ENCODE results near the gene AFF2. TPM values are rescaled to one million over a fixed set of nuclear protein-coding genes. Genes with fewer than 3 reads are reported as not detected.

AFF2 gene
- total RNA-seq, 2 donors from 2014 or later: 0.13 to 0.42 TPM

- no peaks in the 10 kb centered on the region for H3K9me3 Mint-ChIP-seq
- H3K27me3 Mint-ChIP-seq: no peaks in the 10 kb centered on the region
- H3K27ac Mint-ChIP-seq: no peak overlapping the region
- H3K4me1 Mint-ChIP-seq: no peaks in the 10 kb centered on the region
- no peak for ATAC-seq (replicated peaks)
- H3K36me3 Mint-ChIP-seq (ENCODE audit: low read depth): no peaks in the 10 kb centered on the region
- no peak overlapping the region for H3K4me3 Mint-ChIP-seq
Measured at GRCh38 chrX:149022485-149022884, 522.1 kb downstream of the AFF2 start.

GRCh38 chrX:149032449-149032848, 532.0 kb downstream of the AFF2 start:
- no peaks in the 10 kb centered on the region for H3K36me3 Mint-ChIP-seq (ENCODE audit: low read depth)
- ATAC-seq (replicated peaks): no peak
- no peak overlapping the region for H3K27ac Mint-ChIP-seq
- no peaks in the 10 kb centered on the region for H3K4me1 Mint-ChIP-seq
- H3K27me3 Mint-ChIP-seq: no peaks in the 10 kb centered on the region
- H3K9me3 Mint-ChIP-seq: no peaks in the 10 kb centered on the region
- H3K4me3 Mint-ChIP-seq: no peak overlapping the region

- Mint-ChIP-seq H3K36me3 (ENCODE audit: low read depth) (no peaks in the 10 kb centered on the region), H3K9me3 (no peaks in the 10 kb centered on the region), H3K4me3 (no peak overlapping the region), H3K27me3 (no peaks in the 10 kb centered on the region), H3K4me1 (no peaks in the 10 kb centered on the region), H3K27ac (no peak overlapping the region)
- no peak for ATAC-seq (replicated peaks)
Measured at GRCh38 chrX:149036086-149036485, 535.7 kb downstream of the AFF2 start.

GRCh38 chrX:149037281-149037870, 537.0 kb downstream of the AFF2 start:
- ATAC-seq (replicated peaks): no peak
- H3K36me3 Mint-ChIP-seq (ENCODE audit: low read depth): no peaks in the 10 kb centered on the region
- H3K4me1 Mint-ChIP-seq: no peaks in the 10 kb centered on the region
- H3K9me3 Mint-ChIP-seq: no peaks in the 10 kb centered on the region
- no peak overlapping the region for H3K27ac Mint-ChIP-seq
- no peaks in the 10 kb centered on the region for H3K27me3 Mint-ChIP-seq
- no peak overlapping the region for H3K4me3 Mint-ChIP-seq

GRCh38 chrX:149039057-149039456, 538.6 kb downstream of the AFF2 start:
- Mint-ChIP-seq H3K9me3 (no peaks in the 10 kb centered on the region), H3K36me3 (ENCODE audit: low read depth) (no peaks in the 10 kb centered on the region), H3K27ac (no peak overlapping the region), H3K27me3 (no peaks in the 10 kb centered on the region), H3K4me3 (no peak overlapping the region), H3K4me1 (no peaks in the 10 kb centered on the region)
- ATAC-seq (replicated peaks): no peak

- Mint-ChIP-seq H3K4me3 (no peak overlapping the region), H3K27me3 (no peaks in the 10 kb centered on the region), H3K9me3 (no peaks in the 10 kb centered on the region), H3K4me1 (no peaks in the 10 kb centered on the region), H3K27ac (no peak overlapping the region), H3K36me3 (ENCODE audit: low read depth) (no peaks in the 10 kb centered on the region)
- no peak for ATAC-seq (replicated peaks)
Measured at GRCh38 chrX:149040873-149041535, 540.6 kb downstream of the AFF2 start.

- Mint-ChIP-seq H3K27ac (no peak overlapping the region), H3K4me1 (no peaks in the 10 kb centered on the region), H3K4me3 (no peak overlapping the region), H3K27me3 (no peaks in the 10 kb centered on the region), H3K9me3 (no peaks in the 10 kb centered on the region), H3K36me3 (ENCODE audit: low read depth) (no peaks in the 10 kb centered on the region)
- no peak for ATAC-seq (replicated peaks)
Measured at GRCh38 chrX:149043401-149043800, 543.0 kb downstream of the AFF2 start.

- Mint-ChIP-seq H3K27ac (no peak overlapping the region), H3K4me3 (no peak overlapping the region), H3K4me1 (no peaks in the 10 kb centered on the region), H3K9me3 (no peaks in the 10 kb centered on the region), H3K36me3 (ENCODE audit: low read depth) (no peaks in the 10 kb centered on the region), H3K27me3 (no peaks in the 10 kb centered on the region)
- no peak for ATAC-seq (replicated peaks)
Measured at GRCh38 chrX:149044471-149044870, 544.1 kb downstream of the AFF2 start.

- no peaks in the 10 kb centered on the region for H3K4me1 Mint-ChIP-seq
- no peaks in the 10 kb centered on the region for H3K27me3 Mint-ChIP-seq
- ATAC-seq (replicated peaks): no peak
- H3K36me3 Mint-ChIP-seq (ENCODE audit: low read depth): no peaks in the 10 kb centered on the region
- no peak overlapping the region for H3K4me3 Mint-ChIP-seq
- H3K9me3 Mint-ChIP-seq: no peaks in the 10 kb centered on the region
- H3K27ac Mint-ChIP-seq: no peak overlapping the region
Measured at GRCh38 chrX:149045645-149046210, 545.3 kb downstream of the AFF2 start.

All from activated T-helper 17 cell treated with anti-CD3 and anti-CD28 coated beads, Interleukin-2, amount 50 U/mL, for 72 hours (primary cell).